Mesothelial cell of epicardium (in vitro differentiated cells): ENCODE results near the gene DCXR. TPM values are rescaled to one million over a fixed set of nuclear protein-coding genes. Genes with fewer than 3 reads are reported as not detected.

Source experiments
- DNase-seq, 2 experiments: peaks; one replicate each; pipeline ENCODE4 v3.0.0; 2021; ENCODE audit warnings: low spot score in 2 of 2; ENCODE audit not compliant: unreplicated experiment in 2 of 2
- H3K27ac Mint-ChIP-seq: 2 replicates; pipeline ENCODE4 v1.8.0; 2021; ENCODE audit warnings: mixed read lengths
- H3K27me3 Mint-ChIP-seq: 2 replicates; pipeline ENCODE4 v1.8.0; 2021; ENCODE audit warnings: low read depth, mixed read lengths
- H3K36me3 Mint-ChIP-seq: 2 replicates; pipeline ENCODE4 v1.8.0; 2021; ENCODE audit warnings: mixed read lengths
- H3K4me1 Mint-ChIP-seq: 2 replicates; pipeline ENCODE4 v1.8.0; 2021; ENCODE audit warnings: mixed read lengths
- H3K4me3 Mint-ChIP-seq: 2 replicates; pipeline ENCODE4 v1.8.0; 2021; ENCODE audit warnings: mild to moderate bottlenecking, moderate library complexity, mixed read lengths
- H3K9me3 Mint-ChIP-seq: 2 replicates; pipeline ENCODE4 v1.8.0; 2021; ENCODE audit warnings: mixed read lengths
- CTCF ChIP-seq: fragments of 200-600 bp; sonication (generic); IDR thresholded peaks from one replicate; pipeline ENCODE4 v1.5.0; 2021; ENCODE audit warnings: antibody characterized with exemption; ENCODE audit not compliant: unreplicated experiment
- total RNA-seq: library from RNA; stranded (reverse); gene quantifications from 3 replicates; pipeline ENCODE4 v1.2.1, GENCODE V29; 2021

Gene DCXR
- total RNA-seq, 1 donor from 2014 or later, result 77.6 TPM

GRCh38 chr17:82050761-82051641 is 13.5 kb upstream of the DCXR start:
- Mint-ChIP-seq H3K27me3 (no peaks in the 10 kb centered on the region), H3K4me1 (peaks cover 13% of the 10 kb centered on the region), H3K9me3 (no peaks in the 10 kb centered on the region), H3K4me3 (peak overlapping the region; percentile 89), H3K27ac (peak overlapping the region; percentile 78), H3K36me3 (peaks cover 11% of the 10 kb centered on the region)
- no peak for TF ChIP-seq CTCF
- DNase-seq, result no peak

- no peak for DNase-seq
- H3K27me3 Mint-ChIP-seq, result no peaks in the 10 kb centered on the region
- H3K36me3 Mint-ChIP-seq, result peaks cover 11% of the 10 kb centered on the region
- no peak for TF ChIP-seq CTCF
- H3K4me1 Mint-ChIP-seq, result peaks cover 13% of the 10 kb centered on the region
- H3K9me3 Mint-ChIP-seq, result no peaks in the 10 kb centered on the region
- peak overlapping the region; percentile 89 for H3K4me3 Mint-ChIP-seq
- peak overlapping the region; percentile 78 for H3K27ac Mint-ChIP-seq
Observed at GRCh38 chr17:82050152-82050760, 12.8 kb upstream of the DCXR start.

- no peak for TF ChIP-seq CTCF
- Mint-ChIP-seq H3K4me3 (peak overlapping the region; percentile 89), H3K36me3 (peaks cover 11% of the 10 kb centered on the region), H3K27me3 (no peaks in the 10 kb centered on the region), H3K4me1 (peaks cover 13% of the 10 kb centered on the region), H3K27ac (no peak overlapping the region), H3K9me3 (no peaks in the 10 kb centered on the region)
- DNase-seq, result no peak
Observed at GRCh38 chr17:82049521-82049971, 12.0 kb upstream of the DCXR start.

- Mint-ChIP-seq H3K36me3 (peaks cover 11% of the 10 kb centered on the region), H3K4me3 (peak overlapping the region; percentile 31), H3K27me3 (no peaks in the 10 kb centered on the region), H3K9me3 (no peaks in the 10 kb centered on the region), H3K4me1 (peaks cover 13% of the 10 kb centered on the region), H3K27ac (no peak overlapping the region)
- no peak for DNase-seq
- TF ChIP-seq CTCF, result no peak
Observed at GRCh38 chr17:82049106-82049505, 11.6 kb upstream of the DCXR start.

GRCh38 chr17:82048571-82048971 is 11.1 kb upstream of the DCXR start:
- Mint-ChIP-seq H3K4me1 (peaks cover 13% of the 10 kb centered on the region), H3K9me3 (no peaks in the 10 kb centered on the region), H3K4me3 (no peak overlapping the region), H3K27me3 (no peaks in the 10 kb centered on the region), H3K27ac (no peak overlapping the region), H3K36me3 (peaks cover 11% of the 10 kb centered on the region)
- TF ChIP-seq CTCF, result no peak
- DNase-seq, result no peak
